Fibroblast of the aortic adventitia (primary cell): ENCODE data around the gene DSC2. TPM values are rescaled to one million over a fixed set of nuclear protein-coding genes. Genes with fewer than 3 reads are reported as not detected.
"Not testable (repeated sequence)": the region's sequence is repeated elsewhere in the genome, so short reads cannot be mapped to it uniquely, and the experiment has no call there.

Source experiments
- DNase-seq: peaks from one replicate; pipeline ENCODE4 v3.0.0-alpha.2; 2010; ENCODE audit warnings: low read depth
- H3K4me3 ChIP-seq: 2 replicates; pipeline ENCODE4 v1.5.1; 2011; ENCODE audit warnings: low read depth, mild to moderate bottlenecking, control low read depth, low read length, moderate library complexity
- total RNA-seq: library from RNA; depleted of rRNA; stranded (reverse); fragments of >200 nt; gene quantifications from 2 replicates; pipeline ENCODE4 v1.2.3, GENCODE V29; 2012; ENCODE audit warnings: low replicate concordance
- TF ChIP-seq, protein P1 (sequence below): IDR thresholded peaks from 2 replicates; pipeline ENCODE4 v1.5.1; 2011; ENCODE audit warnings: mild to moderate bottlenecking, low read length, control low read depth, inconsistent platforms; ENCODE audit not compliant: insufficient read depth

Gene DSC2
- total RNA-seq, 1 donor: not detected

DNA sequence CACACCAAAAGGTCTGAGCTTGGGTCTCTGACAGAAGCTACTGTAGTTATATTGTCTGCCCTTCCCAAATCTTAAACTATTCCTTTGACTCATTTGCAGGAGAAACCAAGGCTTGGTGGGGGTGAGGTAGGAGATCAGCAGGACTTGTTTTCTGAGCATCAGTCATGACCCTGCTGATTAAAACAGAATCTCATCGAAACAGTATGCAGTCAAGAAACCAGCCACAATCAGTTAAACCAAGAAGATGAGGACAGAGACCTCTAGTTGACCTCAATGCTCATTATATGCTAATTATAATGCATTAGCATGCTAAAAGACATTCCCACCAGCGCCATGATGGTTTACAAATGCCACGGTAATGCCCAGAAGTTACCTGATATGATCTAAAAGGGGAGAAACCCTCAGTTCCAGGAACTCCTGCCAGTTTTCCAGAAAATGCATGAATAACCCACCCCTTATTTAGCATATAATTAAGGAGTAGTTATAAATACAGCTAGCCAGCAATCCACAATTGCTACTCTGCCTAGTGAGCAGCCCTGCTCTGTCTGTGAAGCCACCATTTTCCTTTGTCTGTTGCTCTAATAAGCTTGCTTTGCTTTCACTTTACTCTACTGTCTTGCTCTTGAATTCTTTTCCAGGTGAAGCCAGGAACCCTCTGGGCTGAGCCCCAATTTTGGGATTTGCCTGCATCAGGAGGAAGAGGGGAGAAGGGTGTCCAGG, 86.3 kb downstream of the DSC2 start:
- TF ChIP-seq, protein P1, sequence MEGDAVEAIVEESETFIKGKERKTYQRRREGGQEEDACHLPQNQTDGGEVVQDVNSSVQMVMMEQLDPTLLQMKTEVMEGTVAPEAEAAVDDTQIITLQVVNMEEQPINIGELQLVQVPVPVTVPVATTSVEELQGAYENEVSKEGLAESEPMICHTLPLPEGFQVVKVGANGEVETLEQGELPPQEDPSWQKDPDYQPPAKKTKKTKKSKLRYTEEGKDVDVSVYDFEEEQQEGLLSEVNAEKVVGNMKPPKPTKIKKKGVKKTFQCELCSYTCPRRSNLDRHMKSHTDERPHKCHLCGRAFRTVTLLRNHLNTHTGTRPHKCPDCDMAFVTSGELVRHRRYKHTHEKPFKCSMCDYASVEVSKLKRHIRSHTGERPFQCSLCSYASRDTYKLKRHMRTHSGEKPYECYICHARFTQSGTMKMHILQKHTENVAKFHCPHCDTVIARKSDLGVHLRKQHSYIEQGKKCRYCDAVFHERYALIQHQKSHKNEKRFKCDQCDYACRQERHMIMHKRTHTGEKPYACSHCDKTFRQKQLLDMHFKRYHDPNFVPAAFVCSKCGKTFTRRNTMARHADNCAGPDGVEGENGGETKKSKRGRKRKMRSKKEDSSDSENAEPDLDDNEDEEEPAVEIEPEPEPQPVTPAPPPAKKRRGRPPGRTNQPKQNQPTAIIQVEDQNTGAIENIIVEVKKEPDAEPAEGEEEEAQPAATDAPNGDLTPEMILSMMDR: no peak
- DNase-seq: no peak
- no peak overlapping the region for H3K4me3 ChIP-seq

DNA sequence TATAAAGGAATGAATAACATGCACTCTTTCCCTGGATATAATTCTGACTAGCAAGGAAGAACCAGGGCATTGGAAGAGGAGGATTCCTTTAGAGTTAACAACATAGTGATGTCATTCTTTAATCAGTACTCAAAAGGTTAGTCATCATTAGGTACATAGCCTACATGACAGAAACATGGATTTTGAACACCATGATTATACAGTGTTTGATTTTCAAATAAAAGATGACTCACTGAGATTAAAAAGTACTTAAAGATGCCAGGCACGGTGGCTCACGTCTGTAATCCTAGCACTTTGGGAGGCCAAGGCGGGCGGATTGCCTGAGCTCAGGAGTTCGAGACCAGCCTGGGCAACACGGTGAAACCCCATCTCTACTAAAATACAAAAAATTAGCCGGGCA, 90.8 kb downstream of the DSC2 start:
- H3K4me3 ChIP-seq: not testable (repeated sequence)
- DNase-seq: peak; percentile 0

DNA sequence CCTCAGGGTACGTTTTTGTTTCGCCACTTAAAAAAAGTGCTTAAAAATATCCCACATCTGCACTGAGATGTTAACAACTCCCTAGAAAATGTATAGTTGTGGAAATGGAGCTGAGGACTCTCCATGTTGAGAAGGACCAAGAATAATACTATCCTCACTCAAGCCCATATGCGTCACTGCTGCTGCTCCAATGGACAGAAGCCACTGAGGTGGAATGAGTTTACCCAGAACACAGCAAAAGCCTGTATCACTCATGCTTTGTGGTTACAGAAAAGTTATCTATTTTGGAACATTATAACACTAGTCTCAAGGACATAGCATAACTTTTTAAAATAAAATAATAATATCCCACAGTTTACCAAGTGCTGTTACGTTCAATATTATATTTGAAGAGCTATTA, 91.6 kb downstream of the DSC2 start:
- DNase-seq: no peak
- H3K4me3 ChIP-seq: no peak overlapping the region
- TF ChIP-seq, protein P1: no peak

Other genes with a start within 250 kb of the DSC2 start
- gene DSC3, start 59.7 kb downstream of the DSC2 start, total RNA-seq: 0.09 and 12.1 TPM in 2 replicates
- gene DSC1, start 60.4 kb upstream of the DSC2 start, total RNA-seq: 0.25 TPM in 1 of 2 replicates, not detected in the other
- gene DSG1, start 215.7 kb upstream of the DSC2 start, total RNA-seq: not detected in 2 replicates